MM.1S (cell line): ENCODE measurements around the gene CGAS.
A peak's percentile ranks its signal among the peaks of the same experiment; 100 is the strongest.

Experiments used
- DNase-seq: peaks from one replicate; pipeline ENCODE4 v3.0.0-alpha.2; 2015
- H2AFZ ChIP-seq: fragments of 300-600 bp; sonication (generic); 2 replicates; pipeline ENCODE4 v1.6.0; 2016; ENCODE audit warnings: antibody characterized with exemption, low read length
- H3F3A ChIP-seq: fragments of 300-600 bp; sonication (generic); 2 replicates; pipeline ENCODE4 v1.6.1; 2016; ENCODE audit warnings: mild to moderate bottlenecking, antibody characterized with exemption, low read length, moderate library complexity, mixed read lengths; ENCODE audit not compliant: insufficient read depth
- H3K27ac ChIP-seq: fragments of 300-600 bp; sonication (generic); 2 replicates; pipeline ENCODE4 v1.5.1; 2016; ENCODE audit warnings: mild to moderate bottlenecking, low read length
- H3K27me3 ChIP-seq: fragments of 300-600 bp; sonication (generic); replicated peaks from 2 replicates; pipeline ENCODE4 v1.6.0; 2016; ENCODE audit warnings: low read length; ENCODE audit not compliant: insufficient read depth
- H3K36me3 ChIP-seq: fragments of 300-600 bp; sonication (generic); replicated peaks from 2 replicates; pipeline ENCODE4 v1.6.1; 2016; ENCODE audit warnings: mild to moderate bottlenecking, low read length, mixed read lengths; ENCODE audit not compliant: insufficient read depth
- H3K4me1 ChIP-seq: fragments of 300-600 bp; sonication (generic); 2 replicates; pipeline ENCODE4 v1.6.1; 2016; ENCODE audit warnings: low read length, mixed read lengths
- H3K4me2 ChIP-seq: fragments of 300-600 bp; sonication (generic); 2 replicates; pipeline ENCODE4 v1.6.0; 2016; ENCODE audit warnings: low read depth, low read length
- H3K4me3 ChIP-seq: fragments of 300-600 bp; sonication (generic); 2 replicates; pipeline ENCODE4 v1.5.1; 2016; ENCODE audit warnings: low read length, mixed read lengths
- H3K79me2 ChIP-seq: fragments of 300-600 bp; sonication (generic); 2 replicates; pipeline ENCODE4 v1.6.1; 2016; ENCODE audit warnings: mixed run types, low read length, mixed read lengths
- H3K9ac ChIP-seq: fragments of 300-600 bp; sonication (generic); 2 replicates; pipeline ENCODE4 v1.6.1; 2016; ENCODE audit warnings: low read length, mixed read lengths
- H3K9me2 ChIP-seq: fragments of 300-600 bp; sonication (generic); replicated peaks from 2 replicates; pipeline ENCODE4 v1.6.1; 2016; ENCODE audit warnings: mild to moderate bottlenecking, low read length, mixed read lengths; ENCODE audit not compliant: insufficient read depth
- H3K9me3 ChIP-seq: fragments of 300-600 bp; sonication (generic); replicated peaks from 2 replicates; pipeline ENCODE4 v1.6.1; 2016; ENCODE audit warnings: mild to moderate bottlenecking, low read length, mixed read lengths; ENCODE audit not compliant: insufficient read depth
- H4K20me1 ChIP-seq: fragments of 300-600 bp; sonication (generic); 2 replicates; pipeline ENCODE4 v1.6.1; 2016; ENCODE audit warnings: mild to moderate bottlenecking, low read length, moderate library complexity, mixed read lengths; ENCODE audit not compliant: insufficient read depth
- EZH2 ChIP-seq: fragments of 300-600 bp; sonication (generic); optimal IDR thresholded peaks from 2 replicates; pipeline ENCODE3; 2017; ENCODE audit warnings: low read depth, mild to moderate bottlenecking, antibody characterized with exemption, low read length, mixed read lengths
- EZH2phosphoT487 ChIP-seq: fragments of 300-600 bp; sonication (generic); IDR thresholded peaks from 2 replicates; pipeline ENCODE4 v1.6.1; 2018; ENCODE audit warnings: antibody characterized with exemption, low read length
- TF ChIP-seq, protein P1 (sequence below): fragments of 300-600 bp; sonication (generic); IDR thresholded peaks from 2 replicates; pipeline ENCODE4 v1.5.1; 2016; ENCODE audit warnings: antibody characterized with exemption, low read length, mixed read lengths

The CGAS gene

DNA sequence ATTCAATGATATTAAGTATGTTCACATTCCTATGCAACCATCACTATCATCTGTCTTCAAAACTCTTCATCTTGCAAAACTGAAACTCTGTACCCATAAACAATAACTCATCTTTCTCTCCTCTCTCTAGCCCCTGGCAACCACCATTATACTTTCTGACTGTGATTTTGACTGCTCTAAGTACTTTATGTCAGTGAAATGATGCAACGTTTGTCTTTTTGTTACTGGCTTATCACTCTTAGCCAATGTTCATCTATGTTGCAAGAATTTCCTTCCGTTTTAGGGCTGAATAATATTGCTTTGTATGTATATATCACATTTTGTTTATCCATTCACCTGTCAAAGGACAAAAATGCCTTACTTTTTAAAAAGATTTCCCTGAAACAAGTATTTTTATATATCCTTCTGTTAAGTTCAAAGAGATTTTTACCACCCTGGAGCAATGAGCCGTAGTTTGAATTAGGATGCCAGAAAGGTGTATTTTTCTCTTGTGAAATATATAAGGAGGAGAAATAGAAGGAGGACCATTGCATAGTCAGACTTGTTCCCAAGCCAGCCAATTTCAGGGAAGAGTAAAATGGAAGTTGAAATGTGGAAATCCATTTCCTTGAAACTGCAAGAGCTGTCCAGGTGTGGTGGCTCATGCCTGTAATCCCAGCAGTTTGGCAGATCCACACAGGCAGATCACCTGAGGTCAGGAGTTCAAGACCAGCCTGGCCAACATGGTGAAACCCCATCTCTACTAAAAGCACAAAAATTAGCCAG is 4.0 kb upstream of the CGAS start:
- Histone ChIP-seq H3K9ac (no peak overlapping the region), H3K79me2 (peaks cover 11% of the 10 kb centered on the region), H3F3A (peaks cover 19% of the 10 kb centered on the region), H3K27ac (no peak overlapping the region), H3K9me2 (no peaks in the 10 kb centered on the region), H3K9me3 (no peaks in the 10 kb centered on the region), H3K4me3 (no peak overlapping the region), H3K36me3 (no peaks in the 10 kb centered on the region), H3K27me3 (no peaks in the 10 kb centered on the region), H4K20me1 (no peaks in the 10 kb centered on the region), H3K4me1 (peaks cover 8% of the 10 kb centered on the region), H3K4me2 (no peak overlapping the region), H2AFZ (no peak overlapping the region)
- no peak for TF ChIP-seq EZH2phosphoT487
- TF ChIP-seq EZH2: no peak
- no peak for DNase-seq

DNA sequence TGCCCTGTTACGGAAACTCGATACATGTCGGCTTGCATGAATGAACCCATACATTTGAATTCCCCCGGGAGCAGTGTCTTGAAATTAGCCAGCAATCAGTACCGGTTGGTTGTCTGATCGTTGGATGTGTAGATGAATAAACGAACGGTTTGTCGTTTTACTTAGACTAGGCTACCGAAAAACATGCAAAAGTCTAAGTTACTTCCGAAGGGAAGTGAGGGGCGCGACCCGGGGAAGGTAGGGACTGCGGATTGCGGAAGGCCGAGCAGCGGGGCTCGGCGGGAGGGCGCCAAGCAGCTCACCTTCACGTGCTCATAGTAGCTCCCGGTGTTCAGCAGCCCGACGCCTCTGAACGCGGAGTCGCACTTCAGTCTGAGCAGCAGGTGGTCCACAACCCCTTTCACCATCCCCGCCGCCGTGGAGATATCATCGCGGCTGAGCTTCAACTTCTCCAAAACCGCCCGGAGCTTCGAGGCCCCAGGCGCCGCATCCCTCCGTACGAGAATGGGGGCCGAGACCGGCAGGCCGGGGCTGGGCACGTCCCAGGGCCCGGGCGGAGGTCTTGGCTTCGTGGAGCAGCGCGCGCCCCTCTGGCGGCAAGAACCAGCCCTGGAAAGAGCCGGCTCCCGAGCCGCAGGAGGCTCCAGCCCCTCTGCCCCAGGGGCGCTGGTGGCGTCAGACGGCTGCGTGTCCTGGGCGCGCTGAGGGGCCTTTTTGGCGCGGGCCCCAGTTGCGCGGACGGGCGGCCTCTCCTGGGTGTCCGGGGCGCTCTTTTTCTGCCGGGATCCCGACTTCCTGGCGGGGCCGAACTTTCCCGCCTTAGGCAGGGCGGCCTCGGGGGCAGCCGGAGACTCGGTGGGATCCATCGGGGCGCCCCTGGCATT is 632 bp downstream of the CGAS start:
- Histone ChIP-seq H3K79me2 (peaks cover 56% of the 10 kb centered on the region), H3K4me1 (peaks cover 6% of the 10 kb centered on the region), H3F3A (peaks cover 23% of the 10 kb centered on the region), H3K27ac (peak overlapping the region; percentile 89), H2AFZ (peak overlapping the region; percentile 74), H3K4me3 (peak overlapping the region; percentile 90), H3K4me2 (peak overlapping the region; percentile 83), H3K9me3 (no peaks in the 10 kb centered on the region), H3K27me3 (no peaks in the 10 kb centered on the region), H3K9me2 (no peaks in the 10 kb centered on the region), H3K36me3 (peaks cover 4% of the 10 kb centered on the region; the same call in 1 of the 2 replicates), H4K20me1 (0 out of 2 replicates have a peak, but pooled peaks cover 6% of the 10 kb centered on the region), H3K9ac (peak overlapping the region; percentile 94)
- TF ChIP-seq EZH2phosphoT487: no peak
- TF ChIP-seq, protein P1, sequence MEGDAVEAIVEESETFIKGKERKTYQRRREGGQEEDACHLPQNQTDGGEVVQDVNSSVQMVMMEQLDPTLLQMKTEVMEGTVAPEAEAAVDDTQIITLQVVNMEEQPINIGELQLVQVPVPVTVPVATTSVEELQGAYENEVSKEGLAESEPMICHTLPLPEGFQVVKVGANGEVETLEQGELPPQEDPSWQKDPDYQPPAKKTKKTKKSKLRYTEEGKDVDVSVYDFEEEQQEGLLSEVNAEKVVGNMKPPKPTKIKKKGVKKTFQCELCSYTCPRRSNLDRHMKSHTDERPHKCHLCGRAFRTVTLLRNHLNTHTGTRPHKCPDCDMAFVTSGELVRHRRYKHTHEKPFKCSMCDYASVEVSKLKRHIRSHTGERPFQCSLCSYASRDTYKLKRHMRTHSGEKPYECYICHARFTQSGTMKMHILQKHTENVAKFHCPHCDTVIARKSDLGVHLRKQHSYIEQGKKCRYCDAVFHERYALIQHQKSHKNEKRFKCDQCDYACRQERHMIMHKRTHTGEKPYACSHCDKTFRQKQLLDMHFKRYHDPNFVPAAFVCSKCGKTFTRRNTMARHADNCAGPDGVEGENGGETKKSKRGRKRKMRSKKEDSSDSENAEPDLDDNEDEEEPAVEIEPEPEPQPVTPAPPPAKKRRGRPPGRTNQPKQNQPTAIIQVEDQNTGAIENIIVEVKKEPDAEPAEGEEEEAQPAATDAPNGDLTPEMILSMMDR: no peak
- no peak for TF ChIP-seq EZH2
- DNase-seq: peak; percentile 64

DNA sequence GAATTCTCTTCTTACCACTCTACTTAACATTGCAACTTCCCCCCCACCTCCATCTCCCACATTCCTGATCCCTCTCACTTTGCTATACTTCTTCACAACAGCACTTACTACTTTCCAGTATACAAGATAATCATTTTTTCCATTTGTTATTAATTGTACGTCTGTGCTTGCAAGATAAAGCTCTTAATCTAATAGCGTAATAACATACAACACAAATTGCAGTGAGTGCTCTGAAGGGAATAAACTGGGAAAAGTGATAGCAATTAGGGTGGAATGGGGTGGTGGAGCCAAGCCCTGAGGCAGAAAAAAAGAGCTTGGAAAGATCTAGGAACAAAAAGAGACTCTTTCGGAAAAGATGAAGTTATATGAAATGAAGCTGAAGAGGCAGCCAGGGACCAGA is 8.5 kb downstream of the CGAS start:
- no peak overlapping the region for H3K4me3 ChIP-seq

More for the DNA sequence above, 8.5 kb downstream of the CGAS start:
- peaks cover 23% of the 10 kb centered on the region for H3K36me3 ChIP-seq
- peaks cover 93% of the 10 kb centered on the region for H3K79me2 ChIP-seq
- H3F3A ChIP-seq: 0 out of 2 replicates have a peak, but pooled peaks cover 5% of the 10 kb centered on the region
- no peak overlapping the region for H3K9ac ChIP-seq
- no peak for DNase-seq
- H3K9me3 ChIP-seq: no peaks in the 10 kb centered on the region
- H3K9me2 ChIP-seq: no peaks in the 10 kb centered on the region
- no peak overlapping the region for H2AFZ ChIP-seq
- no peak overlapping the region for H3K27ac ChIP-seq
- peaks cover 6% of the 10 kb centered on the region; the same call in 1 of the 2 replicates for H4K20me1 ChIP-seq
- no peaks in the 10 kb centered on the region; the same call in 1 of the 2 replicates for H3K4me1 ChIP-seq
- no peak overlapping the region for H3K4me2 ChIP-seq
- H3K27me3 ChIP-seq: no peaks in the 10 kb centered on the region
- TF ChIP-seq EZH2 (no peak), EZH2phosphoT487 (no peak)
- TF ChIP-seq, protein P1: no peak
